ENCODE data around the gene GALNS.

GALNS gene

DNA sequence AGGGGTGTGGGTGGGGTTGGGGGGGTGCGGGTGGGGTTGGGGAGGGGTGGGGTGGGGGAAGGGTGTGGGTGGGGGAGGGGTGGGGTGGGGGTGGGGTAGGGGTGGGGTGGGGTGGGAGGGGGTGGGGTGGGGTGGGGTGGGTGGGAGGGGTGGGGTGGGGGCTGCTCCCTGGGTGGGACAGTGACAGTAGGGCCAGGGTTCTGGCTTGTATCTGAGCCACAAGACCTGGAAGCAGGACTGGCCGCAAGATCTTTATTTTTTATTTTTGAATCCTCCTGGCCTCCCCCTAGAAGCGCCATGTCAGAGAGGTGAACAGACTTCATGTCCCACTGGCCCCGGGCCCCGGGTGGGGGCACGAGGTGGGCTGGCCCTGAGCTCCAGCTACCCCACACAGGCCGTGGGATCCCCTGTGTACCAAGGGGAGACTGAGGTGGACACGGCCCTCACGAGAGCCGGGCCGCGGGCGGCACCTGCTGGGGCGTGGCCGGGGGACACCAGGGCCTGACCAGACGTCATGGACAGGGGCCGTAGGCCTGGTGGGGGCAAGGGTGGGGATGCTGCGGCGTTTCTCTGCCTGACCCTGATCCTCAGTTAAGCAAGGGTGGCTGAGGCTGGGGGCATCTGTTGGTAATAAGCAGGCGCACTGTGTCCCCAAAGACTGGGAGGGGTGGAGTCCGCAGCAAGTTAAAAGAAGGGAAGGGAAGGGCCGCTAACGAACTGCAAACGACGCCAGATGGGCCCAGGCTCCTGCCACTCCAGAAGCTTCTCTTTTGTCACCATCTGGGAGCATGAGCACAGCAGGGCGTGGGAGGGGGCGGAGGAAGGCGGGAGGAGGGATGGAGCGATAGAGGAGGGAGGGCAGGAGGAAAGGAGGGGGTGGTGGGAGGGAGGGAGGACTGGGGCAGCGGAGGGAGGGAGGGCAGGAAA is 32.0 kb upstream of the GALNS start:
- no peak for DNase-seq

DNA sequence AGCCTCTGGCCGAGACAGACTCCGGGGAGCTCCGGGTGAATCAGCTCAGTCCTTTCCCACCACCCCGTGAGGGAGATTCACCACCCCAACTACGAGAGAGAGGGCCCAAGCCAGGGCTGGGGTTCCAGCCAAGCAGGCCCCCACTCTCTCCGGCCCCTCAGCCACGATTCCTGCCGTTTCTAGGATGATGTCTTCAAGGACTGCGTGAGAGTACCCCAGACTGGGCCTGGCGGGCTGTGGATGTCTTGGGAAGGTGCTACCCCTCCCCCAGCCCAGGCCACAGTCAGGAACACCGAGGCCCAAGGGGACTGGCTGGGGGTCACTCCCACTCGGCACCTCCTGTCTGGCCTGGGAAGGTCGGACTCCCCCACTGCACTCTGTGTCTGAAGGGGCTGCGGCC is 31.3 kb upstream of the GALNS start:
- no peak for DNase-seq

DNA sequence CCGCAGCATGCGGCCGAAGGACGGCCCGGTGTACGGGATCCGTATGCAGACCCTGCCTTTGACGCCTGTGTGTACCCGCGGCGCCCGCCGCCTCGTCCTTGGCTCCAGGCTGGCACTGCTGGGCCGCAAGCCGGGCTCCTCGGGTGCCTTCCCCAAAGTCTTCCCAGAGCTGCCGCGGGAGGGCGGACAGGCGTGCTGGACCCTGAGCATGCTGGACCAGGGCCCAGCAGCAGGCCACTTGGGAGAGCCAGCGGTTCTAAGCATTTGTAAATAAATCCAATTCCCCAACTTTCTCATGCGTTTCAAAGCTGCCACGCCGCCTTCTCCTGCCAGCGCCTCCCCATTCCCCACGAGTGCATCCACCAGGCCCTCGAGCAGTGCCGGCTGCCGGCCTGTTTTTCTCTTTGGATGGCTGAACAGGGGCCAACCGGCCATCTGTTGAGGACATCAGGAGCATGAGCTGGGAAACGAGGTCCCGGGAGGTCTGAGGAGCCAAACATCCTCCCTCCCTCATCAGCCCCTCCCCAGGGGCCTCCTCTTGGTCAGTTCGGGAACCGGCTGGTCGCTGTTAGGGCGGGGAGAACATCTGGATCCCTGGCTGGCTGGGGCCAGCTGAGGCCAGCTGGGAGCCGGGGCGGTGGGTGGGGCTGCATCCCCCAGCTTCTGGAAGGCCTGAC is 30.2 kb upstream of the GALNS start:
- no peak for DNase-seq

DNA sequence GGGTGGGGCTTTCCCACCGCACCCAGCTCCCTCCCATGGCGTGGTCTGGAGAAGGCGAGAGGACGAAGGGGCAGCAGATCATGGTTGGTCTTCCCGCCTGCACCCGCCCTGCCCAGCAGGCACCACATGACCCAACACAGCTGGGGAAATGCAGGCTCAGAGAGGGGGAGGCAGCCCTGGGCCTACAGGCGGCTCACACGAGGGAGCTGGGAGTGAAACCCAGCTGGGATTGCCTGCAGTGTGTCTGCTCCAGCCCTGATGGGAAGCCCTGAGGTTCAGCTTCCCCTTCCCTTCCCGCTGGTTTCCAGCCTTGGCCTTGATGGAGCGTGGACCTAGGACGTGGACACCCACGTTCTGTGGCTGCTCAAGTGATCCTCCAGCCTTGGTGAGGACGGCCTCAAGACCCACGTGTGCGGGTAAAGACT is 29.7 kb upstream of the GALNS start:
- no peak for DNase-seq

DNA sequence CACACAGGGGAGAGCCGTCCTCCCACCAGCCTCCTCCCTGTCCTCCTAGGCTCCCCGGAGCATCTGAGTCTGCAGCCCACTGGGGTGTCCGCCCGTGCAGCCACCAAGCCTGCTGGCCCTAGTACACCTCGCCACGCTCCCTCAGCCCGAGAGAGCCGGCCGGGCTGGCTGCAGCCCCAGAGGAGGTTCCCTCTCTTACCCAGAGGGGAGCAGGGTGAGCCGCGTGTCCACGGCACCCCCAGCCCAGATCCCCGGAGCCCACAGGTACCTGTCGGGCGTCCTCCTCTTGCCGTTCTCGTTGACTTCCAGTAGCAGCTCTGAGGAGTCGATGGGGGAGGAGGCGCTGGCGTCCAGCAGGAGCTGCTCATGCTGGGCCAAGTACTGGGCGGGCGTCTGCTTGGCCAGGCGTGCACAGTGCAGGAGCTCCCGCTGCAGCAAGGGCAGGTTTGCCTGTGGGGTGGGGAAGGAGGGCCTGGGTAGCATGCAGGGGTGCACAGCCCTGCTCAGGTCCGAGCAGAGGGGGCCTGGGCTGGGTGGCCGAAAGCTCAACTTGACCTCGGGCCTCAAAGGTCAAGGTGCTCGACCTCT is 29.0 kb upstream of the GALNS start:
- DNase-seq = no peak

DNA sequence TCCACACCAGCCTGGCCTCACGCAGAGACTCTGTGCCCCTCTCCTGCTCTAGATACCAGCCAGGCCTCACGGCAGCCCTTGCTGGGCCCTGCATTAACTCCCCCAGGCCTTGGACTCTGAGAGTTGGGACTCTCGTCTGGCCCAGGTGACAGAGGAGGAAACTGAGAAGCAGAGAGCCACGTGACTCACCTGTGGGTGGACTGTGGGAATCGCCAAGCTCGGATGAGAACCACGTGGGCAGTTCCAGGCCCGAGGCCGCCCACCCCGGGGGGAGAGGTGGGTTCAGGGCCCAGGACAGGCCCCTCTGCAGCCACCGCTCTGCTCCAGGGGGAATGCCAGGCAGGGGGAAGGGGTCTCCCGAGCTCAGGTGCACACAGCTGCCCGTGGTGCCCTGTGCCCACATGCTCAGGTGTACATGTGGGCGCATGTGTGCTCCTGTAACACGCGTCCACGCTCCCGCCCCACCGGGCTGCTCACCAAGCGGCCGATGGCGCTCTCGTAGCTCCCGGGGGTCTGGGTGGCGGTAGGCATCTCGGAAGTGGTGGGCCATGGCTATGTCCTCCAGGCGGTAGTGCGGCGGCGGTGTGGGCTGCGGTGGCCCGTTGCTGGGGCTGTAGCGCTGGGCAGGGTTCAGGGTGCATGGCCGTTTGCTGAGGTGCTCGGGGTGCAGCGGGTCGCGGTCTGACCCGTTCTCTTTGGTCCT is 28.0 kb upstream of the GALNS start:
- no peak for DNase-seq

DNA sequence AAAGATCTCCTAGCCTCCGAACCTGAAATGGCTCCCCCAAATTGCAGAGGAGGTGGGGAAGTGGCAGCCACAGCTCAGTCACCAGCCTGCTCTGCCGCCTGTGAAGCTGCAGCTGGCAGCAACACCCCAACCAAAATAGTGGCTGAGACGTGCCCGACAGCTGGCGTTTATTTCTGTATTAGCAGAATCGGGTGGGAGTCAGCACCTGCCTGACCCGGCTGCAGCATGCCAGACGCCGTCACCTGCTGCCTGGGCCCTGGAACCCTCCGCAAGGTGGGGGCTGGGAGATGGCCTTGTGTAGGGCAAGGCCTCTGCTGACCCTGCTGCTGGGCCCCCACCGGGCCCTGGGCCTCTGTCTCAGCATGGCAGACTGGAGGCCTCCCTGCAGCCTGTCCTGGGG is 27.2 kb upstream of the GALNS start:
- no peak for DNase-seq

DNA sequence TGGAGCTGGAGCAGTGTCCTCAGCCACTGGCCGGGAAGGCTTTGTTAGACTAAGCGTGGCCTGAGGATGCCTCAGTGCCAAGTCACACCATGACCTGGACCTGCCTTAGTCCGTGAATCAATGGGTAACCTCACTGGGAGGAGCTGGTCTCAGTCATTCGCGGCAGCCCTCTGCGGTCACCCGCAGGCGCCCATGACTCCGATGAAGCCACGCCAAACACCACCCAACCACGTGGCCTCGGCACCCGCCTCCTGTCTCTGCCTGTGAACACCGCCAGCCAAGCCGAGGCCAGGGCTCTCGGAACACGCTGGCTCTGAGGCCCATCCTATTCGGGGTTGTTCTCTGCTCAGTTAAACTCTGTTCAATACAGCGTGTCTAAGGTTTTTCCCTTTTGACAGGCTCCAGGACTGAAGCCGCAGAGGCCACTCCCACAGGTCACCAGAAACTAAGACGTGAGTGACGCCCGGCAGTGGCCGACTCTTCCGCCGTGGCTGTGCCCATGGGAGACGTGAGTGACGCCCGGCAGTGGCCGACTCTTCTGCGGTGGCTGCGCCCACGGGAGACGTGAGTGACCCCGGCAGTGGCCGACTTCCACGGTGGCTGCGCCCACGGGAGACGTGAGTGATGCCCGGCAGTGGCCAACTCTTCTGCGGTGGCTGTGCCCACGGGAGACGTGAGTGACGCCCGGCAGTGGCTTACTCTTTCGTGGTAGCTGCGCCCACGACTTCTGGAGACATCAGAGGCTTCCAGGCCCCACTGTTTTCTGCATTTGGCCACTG is 26.6 kb upstream of the GALNS start:
- no peak for DNase-seq

DNA sequence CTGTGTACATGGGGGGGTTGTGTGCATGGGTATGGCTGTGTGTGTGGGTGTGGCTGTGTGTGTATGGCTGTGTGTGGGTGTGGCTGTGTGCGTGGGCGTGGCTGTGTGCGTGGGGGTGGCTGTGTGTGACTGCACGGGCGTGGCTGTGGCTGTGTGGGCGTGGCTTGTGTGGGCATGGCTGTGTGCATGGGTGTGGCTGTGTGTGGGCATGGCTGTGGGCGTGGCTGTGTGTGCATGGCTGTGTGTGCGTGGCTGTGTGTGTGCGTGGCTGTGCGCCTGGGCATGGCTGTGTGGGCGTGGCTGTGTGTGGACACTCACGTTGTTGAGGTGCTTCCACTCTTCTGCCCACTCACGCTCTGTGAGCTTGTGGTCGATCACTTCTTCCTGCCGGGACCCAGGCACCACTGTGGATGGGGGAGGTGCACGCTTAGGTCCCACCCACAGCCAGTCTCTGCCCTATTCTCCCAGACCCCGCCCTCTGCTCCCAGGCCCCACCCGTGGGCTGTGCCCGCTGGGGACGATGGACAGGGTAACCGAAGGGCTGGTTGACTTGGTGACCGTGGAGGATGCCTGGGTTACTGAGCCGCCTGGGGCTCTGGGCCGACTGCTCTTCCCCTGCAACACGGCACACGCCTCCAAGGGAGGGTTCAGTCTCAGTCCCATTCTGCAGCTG is 25.7 kb upstream of the GALNS start:
- DNase-seq = no peak

DNA sequence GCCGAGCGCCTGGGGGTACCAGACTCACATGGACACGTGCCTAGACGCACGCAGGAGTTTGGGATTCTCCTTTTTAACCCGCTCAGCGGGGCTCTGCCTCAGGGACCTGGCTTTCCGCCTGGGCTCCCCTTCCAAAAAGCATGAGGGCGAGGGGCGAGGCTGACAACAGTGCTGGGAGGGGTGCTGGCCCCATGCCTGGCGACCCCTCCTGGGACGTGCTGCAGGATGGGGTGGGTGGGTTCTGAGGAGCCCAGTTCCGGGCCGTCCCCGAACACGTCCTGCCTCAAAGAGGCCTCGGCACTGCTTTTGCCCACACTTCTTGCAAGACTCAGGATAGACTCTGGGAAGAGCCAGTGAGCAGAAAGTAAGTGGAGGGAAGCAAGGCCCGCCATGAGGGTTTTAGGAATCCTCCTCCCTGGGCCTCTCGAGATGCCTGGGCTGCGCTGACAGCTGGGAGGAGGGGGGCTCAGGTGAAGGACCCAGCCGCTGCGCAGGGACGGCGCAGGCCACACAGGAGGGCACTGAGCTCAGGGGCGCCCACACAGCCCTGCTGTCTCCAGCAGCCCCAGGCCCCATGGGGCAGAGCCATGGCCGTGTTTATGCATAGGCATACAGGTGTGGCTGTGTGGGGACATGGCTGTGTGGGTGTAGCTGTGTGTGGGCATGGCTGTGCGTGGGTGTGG is 25.1 kb upstream of the GALNS start:
- DNase-seq = no peak

DNA sequence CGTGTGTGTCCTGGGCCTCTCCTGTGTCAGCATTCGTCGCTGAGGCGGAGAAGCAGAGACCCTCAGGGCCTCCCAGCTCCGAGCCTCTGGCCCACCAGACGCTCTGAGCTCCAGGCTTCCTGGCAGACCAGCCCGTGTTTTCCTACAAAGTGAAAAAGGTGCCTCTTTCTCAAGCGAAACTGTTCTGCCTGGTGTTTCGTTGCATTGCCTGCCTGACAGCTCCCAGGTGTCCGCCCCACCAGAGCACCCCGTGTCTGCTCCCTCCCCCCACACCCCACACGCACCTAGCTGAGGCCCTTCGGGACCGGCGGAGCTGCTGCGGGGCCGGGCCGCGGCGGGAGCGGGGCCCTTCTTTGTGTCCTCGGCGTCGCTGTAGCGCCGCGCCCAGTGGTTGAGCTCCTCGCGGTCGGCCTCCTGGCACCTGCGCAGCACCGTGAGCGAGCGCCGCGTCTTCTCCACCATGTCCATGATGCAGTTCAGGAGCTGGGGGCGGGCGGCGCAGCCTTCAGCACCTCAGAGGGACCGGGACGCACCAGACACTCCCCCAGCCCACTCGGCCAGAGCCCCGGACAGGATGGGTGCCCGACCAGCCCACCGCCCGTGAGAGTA is 24.4 kb upstream of the GALNS start:
- no peak for DNase-seq

DNA sequence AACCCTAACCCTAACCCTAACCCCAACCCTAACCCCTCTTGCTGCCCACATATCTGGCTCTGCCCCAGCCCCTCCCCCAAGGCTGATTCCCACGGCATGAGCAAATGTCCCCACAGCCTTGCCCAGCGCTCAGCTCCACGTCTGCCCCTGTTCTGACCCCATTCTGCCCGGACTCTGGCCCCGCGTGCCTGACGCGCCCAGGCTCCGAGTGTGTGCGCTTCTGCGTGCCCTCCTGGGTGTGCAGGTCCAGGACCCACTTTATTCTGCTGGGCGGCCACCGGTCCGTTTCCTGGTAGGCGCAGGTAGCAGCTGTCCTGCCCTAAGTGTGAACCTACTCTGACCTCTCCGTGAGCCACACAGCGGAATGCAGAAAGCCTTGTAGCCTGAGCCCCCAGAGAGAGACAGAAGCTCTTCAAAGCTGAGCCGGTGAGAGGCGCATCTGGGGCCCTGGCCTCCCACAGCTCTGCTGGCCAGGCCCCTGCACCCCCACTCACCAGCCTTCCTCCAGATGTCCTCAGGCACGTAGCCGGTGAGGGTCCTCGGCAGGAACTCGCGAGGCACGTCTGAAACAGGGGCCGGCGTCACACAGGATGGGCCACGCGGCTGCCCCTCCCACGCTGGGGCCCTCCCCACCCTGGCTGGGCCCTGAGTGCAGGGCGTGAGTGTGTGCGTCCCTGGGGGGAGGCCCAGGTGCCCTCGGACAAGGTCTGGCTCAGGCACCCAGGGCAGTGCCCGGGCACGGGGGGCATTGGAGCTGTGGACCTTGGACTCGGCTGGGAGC is 23.7 kb upstream of the GALNS start:
- DNase-seq = no peak

DNA sequence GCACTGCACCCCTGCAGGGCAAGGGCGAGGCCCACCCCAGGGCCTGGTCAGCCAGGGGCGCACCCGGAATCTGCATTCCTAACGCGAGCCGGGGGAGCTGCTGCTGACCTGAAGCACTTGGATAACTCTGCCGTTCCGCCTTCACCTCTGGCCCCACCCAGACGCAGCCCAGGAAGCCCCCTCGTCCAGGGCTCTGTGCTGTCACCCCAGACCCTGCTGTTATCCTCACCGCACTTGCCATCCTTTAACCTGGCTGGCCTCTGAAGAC is 23.0 kb upstream of the GALNS start:
- DNase-seq = no peak

DNA sequence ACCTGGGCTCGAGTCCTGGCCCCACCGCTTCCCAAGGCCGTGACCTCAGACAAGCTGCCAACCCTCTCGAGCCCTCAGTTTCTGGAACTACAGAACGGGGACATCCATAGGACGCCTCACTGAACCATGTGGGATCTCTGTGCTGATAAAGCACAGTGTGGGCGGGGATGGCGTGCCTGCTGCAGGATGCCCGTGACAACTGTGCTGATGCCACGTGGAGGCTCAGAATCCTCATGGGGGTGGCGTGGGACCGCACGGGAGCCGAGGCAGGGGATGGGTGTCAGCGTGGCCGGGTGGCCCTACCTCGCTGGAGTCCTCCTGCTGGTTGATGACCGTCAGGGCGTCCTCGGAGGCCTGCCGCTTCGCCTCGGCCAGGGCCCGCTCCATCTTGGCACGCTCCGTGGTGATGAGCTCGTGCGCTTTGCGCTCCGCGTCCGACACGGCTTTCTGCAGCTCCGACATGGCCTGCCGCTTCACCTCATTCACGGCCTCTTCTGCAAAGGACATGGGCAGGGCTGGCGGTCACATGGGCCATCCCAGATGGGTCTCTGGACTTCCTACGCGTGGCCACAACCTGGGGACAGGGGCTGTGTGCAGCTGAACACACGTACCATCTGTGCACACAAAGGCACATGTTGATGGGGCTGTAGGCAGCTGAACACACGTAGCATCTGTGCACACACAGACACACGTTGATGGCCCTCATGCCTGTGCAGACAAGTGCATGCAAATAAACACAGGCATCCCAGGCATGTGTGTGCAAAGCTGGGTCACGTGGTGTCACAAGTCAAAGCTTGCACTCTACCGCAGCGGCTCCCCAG is 22.4 kb upstream of the GALNS start:
- DNase-seq = no peak

DNA sequence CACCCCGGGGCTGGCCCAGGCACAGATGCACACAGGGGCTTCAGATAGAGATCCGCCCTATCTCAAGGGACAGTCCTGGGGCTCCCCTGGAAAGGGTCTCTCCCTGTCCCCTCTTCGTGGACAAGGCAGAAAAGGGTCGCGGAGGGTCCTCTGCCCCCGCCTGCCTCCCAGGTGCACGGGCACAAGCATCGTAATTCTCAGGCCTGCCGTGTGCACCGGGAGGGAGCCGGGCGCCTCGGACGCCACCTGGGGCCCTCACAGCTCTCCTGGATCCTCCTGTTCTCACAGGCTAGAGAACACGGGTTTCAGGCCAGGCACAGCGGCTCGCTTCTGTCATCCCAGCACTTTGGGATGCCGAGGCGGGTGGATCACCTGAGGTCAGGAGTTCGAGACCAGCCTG is 21.6 kb upstream of the GALNS start:
- no peak for DNase-seq

DNA sequence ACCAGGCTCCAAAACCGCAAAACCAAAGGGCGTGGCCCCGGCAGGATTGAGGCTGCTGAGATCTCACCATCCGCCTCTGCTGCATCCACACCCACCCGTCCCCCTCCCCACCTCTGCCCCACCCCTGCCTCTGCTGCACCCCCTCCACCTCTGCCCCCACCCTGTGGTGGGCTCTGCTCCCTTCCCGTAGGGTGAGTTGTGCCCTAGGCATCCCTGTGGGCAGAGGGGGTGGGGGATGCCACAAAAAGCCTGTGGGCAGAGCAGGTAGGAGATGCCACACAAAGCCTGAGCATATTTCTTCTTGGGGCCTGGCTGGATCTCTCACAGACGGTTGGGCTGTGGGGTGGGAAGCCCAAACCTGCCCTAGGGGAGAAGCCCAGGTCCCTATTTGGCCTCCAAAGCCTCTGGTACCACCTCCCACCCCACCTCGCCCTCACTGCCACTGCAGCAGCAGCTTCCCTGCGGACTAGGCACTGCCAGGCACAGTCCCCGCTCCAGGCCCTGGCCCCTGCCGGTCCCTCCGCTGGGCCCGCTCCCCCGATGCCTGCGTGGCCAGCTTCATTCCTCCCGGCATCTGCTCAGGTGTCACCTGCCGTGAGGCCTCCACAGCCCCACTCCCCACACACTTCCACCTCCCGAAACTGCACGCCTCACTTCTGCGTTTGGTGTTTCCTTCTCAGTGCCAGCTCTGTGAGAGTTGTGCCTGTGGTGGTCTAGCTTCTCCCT is 21.0 kb upstream of the GALNS start:
- no peak for DNase-seq

DNA sequence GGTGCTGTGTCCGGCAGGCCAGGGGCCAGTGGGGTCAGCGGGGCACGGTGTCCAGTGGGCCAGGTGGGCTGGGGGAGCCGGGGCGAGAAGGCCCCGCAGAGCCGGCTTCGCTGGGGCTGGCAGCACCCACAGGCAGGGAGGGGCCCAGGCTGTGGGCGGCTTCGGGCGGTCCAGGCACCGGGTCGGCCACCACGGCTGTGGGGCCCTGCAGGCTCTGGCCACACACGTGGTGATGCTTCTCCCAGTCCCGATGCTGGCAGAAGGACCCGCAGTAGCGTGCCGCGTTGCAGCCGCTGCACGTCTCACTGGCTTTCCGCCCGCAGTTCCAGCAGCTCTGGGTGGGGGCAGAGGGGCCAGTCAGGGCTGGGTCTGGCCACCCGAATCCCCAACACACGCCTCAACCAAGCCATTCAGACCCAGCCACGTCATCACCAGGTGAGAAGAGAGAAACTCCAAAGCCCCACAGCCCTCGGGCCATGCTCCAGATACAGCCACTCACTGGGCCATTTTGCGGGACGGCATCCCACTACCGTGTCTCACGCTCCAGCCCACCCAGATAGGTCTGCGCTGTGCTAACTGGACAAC is 20.3 kb upstream of the GALNS start:
- DNase-seq = no peak

DNA sequence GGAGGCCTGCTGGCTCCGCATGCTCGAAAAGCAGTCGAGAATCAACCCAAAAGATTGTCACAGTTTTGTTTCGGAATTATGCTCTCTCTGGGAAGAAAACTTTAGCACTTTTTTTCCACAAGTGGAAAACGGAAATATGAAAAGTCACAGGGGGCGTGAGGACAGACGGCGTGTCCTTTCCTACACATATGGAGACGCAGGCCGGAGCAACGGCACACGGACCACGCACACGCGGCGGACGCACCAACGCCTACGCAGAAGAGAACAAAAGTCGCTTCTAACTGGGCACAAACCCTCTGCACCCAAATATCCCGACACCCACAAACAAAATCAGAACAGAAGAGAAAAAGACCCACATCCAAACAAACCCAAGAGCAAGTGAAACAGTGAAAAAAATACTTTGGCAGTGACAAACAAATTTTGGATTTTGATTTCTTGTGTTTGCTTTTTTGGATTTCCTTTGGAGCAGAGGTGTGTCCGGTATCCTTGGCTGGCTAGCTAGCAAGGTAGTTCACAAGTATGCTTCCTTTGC is 19.0 kb upstream of the GALNS start:
- no peak for DNase-seq
